CD4-positive, alpha-beta T cell (primary cell): ENCODE data around the gene SPRR2A. TPM values are rescaled to one million over a fixed set of nuclear protein-coding genes. Genes with fewer than 3 reads are reported as not detected.

Experiments
- ATAC-seq: fragments of 200-7000 bp; cut with Tn5 transposase; one replicate; pipeline ENCODE4 v1.10.0; 2022; ENCODE audit warnings: mild to moderate bottlenecking; ENCODE audit not compliant: poor library complexity
- CTCF ChIA-PET: fragments of 350-600 bp; sonication (Branson Sonifier 250); formaldehyde crosslinking; loops from one replicate; lab custom pipeline; 2021; ENCODE audit warnings: antibody characterized with exemption, inconsistent platforms; lab: Charles Lee
- POLR2A ChIA-PET: fragments of 350-600 bp; sonication (Branson Sonifier 250); formaldehyde crosslinking; loops from one replicate; lab custom pipeline; 2021; ENCODE audit warnings: antibody characterized with exemption, inconsistent platforms; lab: Charles Lee
- DNase-seq, 14 experiments: peaks; one replicate each; pipeline ENCODE4 v3.0.0-alpha.2; 2013 to 2020; ENCODE audit warnings: mixed read lengths in 2 of 14
- H3K27ac ChIP-seq, 2 donors: one replicate each; pipeline versions ENCODE4 v1.5.1 to v1.7.0; 2013; ENCODE audit warnings: low read length in 2 of 2, low read depth in 1 of 2, mild to moderate bottlenecking in 1 of 2
- H3K27me3 ChIP-seq, 2 experiments: 1 replicate in 1 of 2; 2 replicates in 1 of 2; pipeline versions ENCODE4 v1.6.1 to v1.7.0; 2013; ENCODE audit warnings: low read length in 2 of 2, control low read depth in 1 of 2, mild to moderate bottlenecking in 1 of 2, moderate library complexity in 1 of 2; ENCODE audit not compliant: insufficient read depth in 2 of 2, control insufficient read depth in 1 of 2
- H3K36me3 ChIP-seq: one replicate; pipeline ENCODE4 v1.6.1; 2013; ENCODE audit warnings: low read length, control low read depth; ENCODE audit not compliant: insufficient read depth
- H3K4me1 ChIP-seq: one replicate; pipeline ENCODE4 v1.6.1; 2013; ENCODE audit warnings: low read length, control low read depth; ENCODE audit not compliant: insufficient read depth
- H3K4me3 ChIP-seq: one replicate; pipeline ENCODE4 v1.5.1; 2013; ENCODE audit warnings: mild to moderate bottlenecking, low read length, moderate library complexity
- H3K9me3 ChIP-seq, 2 experiments: 1 replicate in 1 of 2; 2 replicates in 1 of 2; pipeline versions ENCODE4 v1.6.1 to v1.7.0; 2013; ENCODE audit warnings: low read length in 2 of 2, mild to moderate bottlenecking in 2 of 2, control low read depth in 1 of 2, moderate library complexity in 1 of 2; ENCODE audit not compliant: control insufficient read depth in 1 of 2, insufficient read depth in 1 of 2
- H3K27ac Mint-ChIP-seq: one replicate; pipeline ENCODE4 v1.8.0; 2020; ENCODE audit warnings: mixed read lengths
- H3K27me3 Mint-ChIP-seq: one replicate; pipeline ENCODE4 v1.8.0; 2021; ENCODE audit warnings: mixed read lengths
- H3K36me3 Mint-ChIP-seq: one replicate; pipeline ENCODE4 v1.8.0; 2021; ENCODE audit warnings: low read depth, mixed read lengths
- H3K4me1 Mint-ChIP-seq: one replicate; pipeline ENCODE4 v1.8.0; 2021; ENCODE audit warnings: low read depth, mixed read lengths
- H3K4me3 Mint-ChIP-seq: one replicate; pipeline ENCODE4 v1.8.0; 2020; ENCODE audit warnings: mild to moderate bottlenecking, mixed read lengths
- H3K9me3 Mint-ChIP-seq: one replicate; pipeline ENCODE4 v1.8.0; 2020; ENCODE audit warnings: mixed read lengths
- CTCF ChIP-seq: fragments of 200-600 bp; IDR thresholded peaks from one replicate; pipeline ENCODE4 v1.8.0; 2022; ENCODE audit warnings: antibody characterized with exemption, mild to moderate bottlenecking
- intact Hi-C, 2 experiments: fragments of 100-400 bp; cut with DNase I in 1 of 2; cut with micrococcal nuclease in 1 of 2; formaldehyde crosslinking; loops; one replicate each; pipeline versions ENCODE4 v1.15.1 to v1.9.0; 2023 to 2025; cut with DNase I, micrococcal nuclease
- total RNA-seq, 174 experiments: library from RNA in 2 of 174; stranded (reverse) in 2 of 174; gene quantifications; one replicate each; pipeline ENCODE4 v1.2.3 and lab custom pipeline; 2021 to 2026

SPRR2A gene
- total RNA-seq, 2 experiments from 2014 or later: not detected

GRCh38 chr1:153095764-153096163 is 38.5 kb upstream of the SPRR2A start:
- no peak for DNase-seq
- H3K27me3 Mint-ChIP-seq: peaks cover 28% of the 10 kb centered on the region
- H3K27me3 ChIP-seq: peaks cover 0 to 6% of the 10 kb centered on the region in 2 experiments
- ChIA-PET POLR2A (no interaction called here), CTCF (no interaction called here)
- H3K27ac Mint-ChIP-seq: no peak overlapping the region
- H3K36me3 Mint-ChIP-seq: no peaks in the 10 kb centered on the region
- H3K9me3 ChIP-seq: no peaks in the 10 kb centered on the region
- intact Hi-C loops: no loop called here
- no peaks in the 10 kb centered on the region for H3K4me1 ChIP-seq
- H3K9me3 Mint-ChIP-seq: no peaks in the 10 kb centered on the region
- H3K4me3 ChIP-seq: no peak overlapping the region
- H3K4me1 Mint-ChIP-seq: no peaks in the 10 kb centered on the region
- TF ChIP-seq CTCF: no peak
- no peak overlapping the region for H3K27ac ChIP-seq
- H3K4me3 Mint-ChIP-seq: no peak overlapping the region
- no peaks in the 10 kb centered on the region for H3K36me3 ChIP-seq
- no peak for ATAC-seq

GRCh38 chr1:153094426-153094825 is 37.1 kb upstream of the SPRR2A start, which contains the start of gene SPRR2E:
TSS of gene SPRR2E (minus strand) at chr1:153094526. CDS start at chr1:153093751, 775 bp downstream.
- H3K27ac ChIP-seq: no peak within 1 kb of the TSS
- POLR2A ChIA-PET: no interaction called here
- peaks cover 0 to 6% of the 10 kb centered on the region in 2 experiments for H3K27me3 ChIP-seq
- no peak within 1 kb of the TSS for H3K4me3 ChIP-seq
- H3K36me3 ChIP-seq: no peaks in the 10 kb centered on the region
- H3K4me3 Mint-ChIP-seq: no peak within 1 kb of the TSS
- intact Hi-C loops: no loop called here
- H3K27me3 Mint-ChIP-seq: peaks cover 28% of the 10 kb centered on the region
- DNase-seq (no peak), ATAC-seq (no peak)
- CTCF ChIA-PET: no interaction called here
- TF ChIP-seq CTCF: no peak
- H3K4me1 Mint-ChIP-seq: no peaks in the 10 kb centered on the region
- H3K9me3 ChIP-seq: no peaks in the 10 kb centered on the region
- H3K36me3 Mint-ChIP-seq: no peaks in the 10 kb centered on the region
- no peaks in the 10 kb centered on the region for H3K9me3 Mint-ChIP-seq
- no peak within 1 kb of the TSS for H3K27ac Mint-ChIP-seq
- no peaks in the 10 kb centered on the region for H3K4me1 ChIP-seq

- Mint-ChIP-seq H3K27ac (no peak overlapping the region), H3K4me3 (no peak overlapping the region), H3K9me3 (no peaks in the 10 kb centered on the region), H3K36me3 (no peaks in the 10 kb centered on the region), H3K4me1 (no peaks in the 10 kb centered on the region), H3K27me3 (peaks cover 34% of the 10 kb centered on the region)
- H3K4me3 ChIP-seq: no peak overlapping the region
- intact Hi-C loops: no loop called here
- no peak for ATAC-seq
- ChIA-PET CTCF (no interaction called here), POLR2A (no interaction called here)
- TF ChIP-seq CTCF: no peak
- no peak for DNase-seq
- no peak overlapping the region for H3K27ac ChIP-seq
- peaks cover 0 to 8% of the 10 kb centered on the region in 2 experiments for H3K9me3 ChIP-seq
- H3K4me1 ChIP-seq: no peaks in the 10 kb centered on the region
- no peaks in the 10 kb centered on the region for H3K36me3 ChIP-seq
- H3K27me3 ChIP-seq: peaks cover 0 to 5% of the 10 kb centered on the region in 2 experiments
These were observed 30.3 kb upstream of the SPRR2A start for GRCh38 chr1:153087652-153088051.
